ENCODE measurements around the gene SYF2.

DNA sequence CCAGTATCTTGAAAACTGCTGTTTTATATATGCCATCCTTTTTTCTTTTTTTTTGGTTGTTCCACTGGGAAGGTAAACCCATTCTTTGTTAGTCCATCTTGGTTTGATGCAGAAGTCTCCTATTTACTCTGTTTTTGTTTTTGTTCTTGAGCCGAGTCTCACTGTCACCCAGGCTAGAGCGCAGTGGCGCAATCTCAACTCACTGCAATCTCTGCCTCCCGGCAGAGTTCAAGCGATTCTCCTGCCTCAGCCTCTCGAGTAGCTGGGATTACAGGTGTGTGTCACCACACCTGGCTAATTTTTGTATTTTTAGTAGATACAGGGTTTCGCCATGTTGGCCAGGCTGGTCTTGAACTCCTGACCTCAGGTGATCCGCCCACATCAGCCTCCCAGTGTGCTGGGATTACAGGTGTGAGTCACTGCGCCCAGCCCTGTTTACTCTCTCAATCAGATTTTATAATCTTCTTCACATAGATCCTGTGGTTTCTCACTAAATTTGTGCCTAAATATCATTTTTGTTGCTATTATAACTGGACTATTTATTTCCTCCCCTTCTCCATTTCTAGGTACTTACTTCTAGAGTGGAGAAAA is 12.5 kb downstream of the SYF2 start:
- TF ChIP-seq, protein P1, sequence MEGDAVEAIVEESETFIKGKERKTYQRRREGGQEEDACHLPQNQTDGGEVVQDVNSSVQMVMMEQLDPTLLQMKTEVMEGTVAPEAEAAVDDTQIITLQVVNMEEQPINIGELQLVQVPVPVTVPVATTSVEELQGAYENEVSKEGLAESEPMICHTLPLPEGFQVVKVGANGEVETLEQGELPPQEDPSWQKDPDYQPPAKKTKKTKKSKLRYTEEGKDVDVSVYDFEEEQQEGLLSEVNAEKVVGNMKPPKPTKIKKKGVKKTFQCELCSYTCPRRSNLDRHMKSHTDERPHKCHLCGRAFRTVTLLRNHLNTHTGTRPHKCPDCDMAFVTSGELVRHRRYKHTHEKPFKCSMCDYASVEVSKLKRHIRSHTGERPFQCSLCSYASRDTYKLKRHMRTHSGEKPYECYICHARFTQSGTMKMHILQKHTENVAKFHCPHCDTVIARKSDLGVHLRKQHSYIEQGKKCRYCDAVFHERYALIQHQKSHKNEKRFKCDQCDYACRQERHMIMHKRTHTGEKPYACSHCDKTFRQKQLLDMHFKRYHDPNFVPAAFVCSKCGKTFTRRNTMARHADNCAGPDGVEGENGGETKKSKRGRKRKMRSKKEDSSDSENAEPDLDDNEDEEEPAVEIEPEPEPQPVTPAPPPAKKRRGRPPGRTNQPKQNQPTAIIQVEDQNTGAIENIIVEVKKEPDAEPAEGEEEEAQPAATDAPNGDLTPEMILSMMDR (conservative IDR thresholded peaks at IDR 0.05; ENCODE audit: low read depth in 2 of 2) = no peak
- TF ChIP-seq CREB1 (CRISPR knock-in tag; IDR thresholded peaks at IDR 0.05; ENCODE audit: low read depth) (no peak), EZH2 (IDR thresholded peaks at IDR 0.05; ENCODE audit: low read depth, unreplicated experiment) (no peak)
- TF ChIP-seq, protein P2, sequence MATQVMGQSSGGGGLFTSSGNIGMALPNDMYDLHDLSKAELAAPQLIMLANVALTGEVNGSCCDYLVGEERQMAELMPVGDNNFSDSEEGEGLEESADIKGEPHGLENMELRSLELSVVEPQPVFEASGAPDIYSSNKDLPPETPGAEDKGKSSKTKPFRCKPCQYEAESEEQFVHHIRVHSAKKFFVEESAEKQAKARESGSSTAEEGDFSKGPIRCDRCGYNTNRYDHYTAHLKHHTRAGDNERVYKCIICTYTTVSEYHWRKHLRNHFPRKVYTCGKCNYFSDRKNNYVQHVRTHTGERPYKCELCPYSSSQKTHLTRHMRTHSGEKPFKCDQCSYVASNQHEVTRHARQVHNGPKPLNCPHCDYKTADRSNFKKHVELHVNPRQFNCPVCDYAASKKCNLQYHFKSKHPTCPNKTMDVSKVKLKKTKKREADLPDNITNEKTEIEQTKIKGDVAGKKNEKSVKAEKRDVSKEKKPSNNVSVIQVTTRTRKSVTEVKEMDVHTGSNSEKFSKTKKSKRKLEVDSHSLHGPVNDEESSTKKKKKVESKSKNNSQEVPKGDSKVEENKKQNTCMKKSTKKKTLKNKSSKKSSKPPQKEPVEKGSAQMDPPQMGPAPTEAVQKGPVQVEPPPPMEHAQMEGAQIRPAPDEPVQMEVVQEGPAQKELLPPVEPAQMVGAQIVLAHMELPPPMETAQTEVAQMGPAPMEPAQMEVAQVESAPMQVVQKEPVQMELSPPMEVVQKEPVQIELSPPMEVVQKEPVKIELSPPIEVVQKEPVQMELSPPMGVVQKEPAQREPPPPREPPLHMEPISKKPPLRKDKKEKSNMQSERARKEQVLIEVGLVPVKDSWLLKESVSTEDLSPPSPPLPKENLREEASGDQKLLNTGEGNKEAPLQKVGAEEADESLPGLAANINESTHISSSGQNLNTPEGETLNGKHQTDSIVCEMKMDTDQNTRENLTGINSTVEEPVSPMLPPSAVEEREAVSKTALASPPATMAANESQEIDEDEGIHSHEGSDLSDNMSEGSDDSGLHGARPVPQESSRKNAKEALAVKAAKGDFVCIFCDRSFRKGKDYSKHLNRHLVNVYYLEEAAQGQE (IDR thresholded peaks at IDR 0.05; ENCODE audit: unreplicated experiment) = no peak
